GM23248 (cell line): ENCODE results near the gene KISS1R. TPM values are rescaled to one million over a fixed set of nuclear protein-coding genes. Genes with fewer than 3 reads are reported as not detected.

Source experiments
- DNase-seq: peaks from one replicate; pipeline ENCODE4 v3.0.0-alpha.2; 2015
- H2AFZ ChIP-seq: fragments of 200-600 bp; sonication (generic); 2 replicates; pipeline ENCODE4 v1.6.1; 2016; ENCODE audit warnings: antibody characterized with exemption
- H3F3A ChIP-seq: fragments of 200-600 bp; sonication (generic); 2 replicates; pipeline ENCODE4 v1.6.1; 2016; ENCODE audit warnings: mild to moderate bottlenecking, antibody characterized with exemption, mixed run types; ENCODE audit not compliant: insufficient read depth
- H3K27ac ChIP-seq: fragments of 200-600 bp; sonication (generic); 2 replicates; pipeline ENCODE4 v1.5.1; 2016; ENCODE audit warnings: mild to moderate bottlenecking
- H3K27me3 ChIP-seq: fragments of 200-600 bp; sonication (generic); replicated peaks from 2 replicates; pipeline ENCODE4 v1.6.1; 2016; ENCODE audit warnings: mild to moderate bottlenecking; ENCODE audit not compliant: insufficient read depth
- H3K36me3 ChIP-seq: fragments of 200-600 bp; sonication (generic); 2 replicates; pipeline ENCODE4 v1.6.1; 2016; ENCODE audit warnings: low read depth, mild to moderate bottlenecking
- H3K4me1 ChIP-seq: fragments of 200-600 bp; sonication (generic); 2 replicates; pipeline ENCODE4 v1.6.1; 2016; ENCODE audit warnings: mild to moderate bottlenecking; ENCODE audit not compliant: insufficient read depth
- H3K4me2 ChIP-seq: fragments of 200-600 bp; sonication (generic); one replicate; pipeline ENCODE4 v1.6.1; 2016; ENCODE audit warnings: mild to moderate bottlenecking; ENCODE audit not compliant: unreplicated experiment
- H3K4me3 ChIP-seq: fragments of 200-600 bp; sonication (generic); 2 replicates; pipeline ENCODE4 v1.5.1; 2016; ENCODE audit warnings: mild to moderate bottlenecking
- H3K79me2 ChIP-seq: fragments of 200-600 bp; sonication (generic); 2 replicates; pipeline ENCODE4 v1.6.1; 2016; ENCODE audit warnings: mild to moderate bottlenecking; ENCODE audit not compliant: insufficient read depth
- H3K9ac ChIP-seq: fragments of 200-600 bp; sonication (generic); 2 replicates; pipeline ENCODE4 v1.6.1; 2016; ENCODE audit warnings: mild to moderate bottlenecking
- H3K9me2 ChIP-seq: fragments of 200-600 bp; sonication (generic); 2 replicates; pipeline ENCODE4 v1.6.1; 2016; ENCODE audit warnings: mixed run types, mild to moderate bottlenecking, moderate library complexity; ENCODE audit not compliant: insufficient read depth
- H3K9me3 ChIP-seq: fragments of 200-600 bp; sonication (generic); one replicate; pipeline ENCODE4 v1.6.1; 2017; ENCODE audit warnings: low read depth
- H4K20me1 ChIP-seq: fragments of 200-600 bp; sonication (generic); 2 replicates; pipeline ENCODE4 v1.6.0; 2016; ENCODE audit not compliant: insufficient read depth
- EZH2 ChIP-seq: fragments of 200-600 bp; sonication (generic); IDR thresholded peaks from 2 replicates; pipeline ENCODE4 v1.6.1; 2018; ENCODE audit warnings: antibody characterized with exemption, mild to moderate bottlenecking; ENCODE audit not compliant: insufficient read depth, poor library complexity, severe bottlenecking
- EZH2phosphoT487 ChIP-seq: fragments of 200-600 bp; sonication (generic); IDR thresholded peaks from 2 replicates; pipeline ENCODE4 v1.6.1; 2018; ENCODE audit warnings: antibody characterized with exemption, moderate library complexity, mild to moderate bottlenecking, low read depth; ENCODE audit not compliant: insufficient read depth
- WGBS, 2 experiments: methylation state at CpG; one replicate each; pipeline ENCODE4 v1.1.6; 2015 to 2017; ENCODE audit warnings: low lambda C conversion rate in 2 of 2, low coverage in 1 of 2; ENCODE audit errors: missing lambda C conversion rate in 2 of 2; 5-methylcytosine and 5-hydroxymethylcytosine counted together
- in situ Hi-C: fragments of 300-500 bp; cut with MboI; formaldehyde crosslinking; loops from 2 replicates; pipeline ENCODE4 v1.15.0; 2020
- polyA plus RNA-seq: library from polyadenylated mRNA; unstranded; fragments of >200 nt; fragmentation: Nextera tagmentation; extraction: Ambion mirVana; gene quantifications from 2 replicates; pipeline ENCODE4 v1.2.1, GENCODE V29; 2016
- total RNA-seq: library from RNA; depleted of rRNA; stranded (reverse); fragments of >200 nt; shearing (Covaris generic); gene quantifications from 2 replicates; pipeline ENCODE4 v1.2.3, GENCODE V29; 2014

The KISS1R gene
- total and polyA plus RNA-seq, 2 experiments from 2014 or later: not detected

GRCh38 chr19:932648-933552 lies 15.8 kb downstream of the KISS1R start:
- in situ Hi-C loops: no loop called here
- peak overlapping the region; percentile 87 for H3K4me2 ChIP-seq
- peak overlapping the region; percentile 64 for H3K27ac ChIP-seq

GRCh38 chr19:933553-933882 lies 16.4 kb downstream of the KISS1R start:
- H4K20me1 ChIP-seq: no peaks in the 10 kb centered on the region
- H3K4me2 ChIP-seq: peak overlapping the region; percentile 87
- TF ChIP-seq EZH2phosphoT487: no peak
- no peak for DNase-seq
- in situ Hi-C loops: no loop called here
- peak overlapping the region; percentile 64 for H3K27ac ChIP-seq
- H3F3A ChIP-seq: no peaks in the 10 kb centered on the region
- peaks cover 27% of the 10 kb centered on the region for H3K4me1 ChIP-seq
- peak overlapping the region; percentile 60 for H3K9ac ChIP-seq
- H3K4me3 ChIP-seq: peak overlapping the region; percentile 61
- no peaks in the 10 kb centered on the region for H3K9me3 ChIP-seq
- H3K79me2 ChIP-seq: peaks cover 69% of the 10 kb centered on the region
- WGBS, 2 experiments: 15 to 39% methylated on average over 9 to 14 of the region's 14 CpGs
- H3K27me3 ChIP-seq: no peaks in the 10 kb centered on the region
- peaks cover 4% of the 10 kb centered on the region; the same call in 1 of the 2 replicates for H3K36me3 ChIP-seq
- H2AFZ ChIP-seq: no peak overlapping the region
- no peaks in the 10 kb centered on the region for H3K9me2 ChIP-seq

More at GRCh38 chr19:932648-933552, 15.8 kb downstream of the KISS1R start:
- H3K79me2 ChIP-seq: peaks cover 69% of the 10 kb centered on the region
- peaks cover 27% of the 10 kb centered on the region for H3K4me1 ChIP-seq
- peak overlapping the region; percentile 61 for H3K4me3 ChIP-seq
- no peaks in the 10 kb centered on the region for H3K27me3 ChIP-seq
- no peaks in the 10 kb centered on the region for H3K9me2 ChIP-seq
- DNase-seq: peak; percentile 97
- peaks cover 4% of the 10 kb centered on the region; the same call in 1 of the 2 replicates for H3K36me3 ChIP-seq
- WGBS, 2 experiments: 31 to 36% methylated on average over 37 to 52 of the region's 54 CpGs
- TF ChIP-seq EZH2phosphoT487 (no peak), EZH2 (no peak)
- no peaks in the 10 kb centered on the region for H4K20me1 ChIP-seq
- H3F3A ChIP-seq: no peaks in the 10 kb centered on the region
- H3K9me3 ChIP-seq: no peaks in the 10 kb centered on the region
- peak overlapping the region; percentile 60 for H3K9ac ChIP-seq
- H2AFZ ChIP-seq: no peak overlapping the region

- Histone ChIP-seq H3K79me2 (peaks cover 71% of the 10 kb centered on the region), H2AFZ (no peak overlapping the region), H3K9me2 (no peaks in the 10 kb centered on the region), H3K27me3 (no peaks in the 10 kb centered on the region), H3K9ac (no peak overlapping the region; the same call in 1 of the 2 replicates), H3F3A (no peaks in the 10 kb centered on the region), H3K27ac (peak overlapping the region; percentile 22; the same call in 1 of the 2 replicates), H3K36me3 (peaks cover 4% of the 10 kb centered on the region; the same call in 1 of the 2 replicates), H3K4me1 (peaks cover 27% of the 10 kb centered on the region), H3K4me3 (no peak overlapping the region), H3K4me2 (no peak overlapping the region), H4K20me1 (no peaks in the 10 kb centered on the region), H3K9me3 (no peaks in the 10 kb centered on the region)
- 90% methylated on average over 15 to 29 of the region's 29 CpGs for WGBS, 2 experiments
- DNase-seq: no peak
- in situ Hi-C loops: no loop called here
- TF ChIP-seq EZH2 (no peak), EZH2phosphoT487 (no peak)
Observed at GRCh38 chr19:934197-934840, 17.2 kb downstream of the KISS1R start.

DNA sequence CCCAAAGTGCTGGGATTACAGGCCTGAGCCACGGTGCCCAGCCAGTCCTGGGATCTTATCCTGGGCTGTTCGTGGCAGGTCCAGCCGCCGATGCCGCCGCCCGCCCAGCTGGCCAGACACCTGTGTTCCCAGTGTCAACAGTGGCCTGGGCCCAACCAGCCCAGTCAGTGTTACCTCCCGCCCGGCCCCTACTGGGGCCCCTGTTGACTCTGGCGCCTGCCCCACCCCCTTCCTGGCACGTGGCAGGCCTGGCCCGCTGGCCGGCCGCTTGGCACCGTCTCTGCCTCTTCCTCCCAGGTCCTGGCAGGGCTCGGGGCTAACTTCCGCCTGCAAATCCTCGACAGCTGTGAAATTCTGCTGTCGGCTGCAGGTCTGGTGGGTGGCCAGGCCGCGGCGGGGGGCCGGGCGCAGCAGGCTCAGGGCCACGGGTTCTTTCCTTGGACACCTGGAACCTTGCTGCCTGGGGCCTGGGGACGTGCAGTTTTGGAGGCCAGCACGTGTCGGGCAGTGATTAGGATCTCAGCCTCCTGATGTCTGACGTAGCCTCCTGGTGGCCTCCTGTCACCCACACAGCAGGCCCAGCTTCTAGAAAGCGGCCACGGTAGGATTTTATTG lies 17.8 kb downstream of the KISS1R start:
- TF ChIP-seq EZH2phosphoT487: no peak
- no peak for TF ChIP-seq EZH2
- Histone ChIP-seq H3K4me1 (peaks cover 27% of the 10 kb centered on the region), H3K9me2 (no peaks in the 10 kb centered on the region), H3K79me2 (peaks cover 75% of the 10 kb centered on the region), H3K9me3 (no peaks in the 10 kb centered on the region), H3F3A (no peaks in the 10 kb centered on the region), H3K36me3 (peaks cover 2% of the 10 kb centered on the region; the same call in 1 of the 2 replicates), H4K20me1 (no peaks in the 10 kb centered on the region), H3K4me2 (no peak overlapping the region), H3K27me3 (no peaks in the 10 kb centered on the region), H3K9ac (no peak overlapping the region; the same call in 1 of the 2 replicates), H2AFZ (no peak overlapping the region), H3K27ac (peak overlapping the region; percentile 22; the same call in 1 of the 2 replicates), H3K4me3 (no peak overlapping the region)
- 24 to 29% methylated on average over 27 to 31 of the region's 31 CpGs for WGBS, 2 experiments
- in situ Hi-C loops: no loop called here
- DNase-seq: peak; percentile 71
